IPS-NIHi7 (cell line): ENCODE data around the gene VTN.

ENCODE experiments used
- DNase-seq: peaks from one replicate; pipeline ENCODE4 v3.0.0; 2012; ENCODE audit warnings: mixed read lengths; ENCODE audit errors: extremely low spot score

The VTN gene

DNA sequence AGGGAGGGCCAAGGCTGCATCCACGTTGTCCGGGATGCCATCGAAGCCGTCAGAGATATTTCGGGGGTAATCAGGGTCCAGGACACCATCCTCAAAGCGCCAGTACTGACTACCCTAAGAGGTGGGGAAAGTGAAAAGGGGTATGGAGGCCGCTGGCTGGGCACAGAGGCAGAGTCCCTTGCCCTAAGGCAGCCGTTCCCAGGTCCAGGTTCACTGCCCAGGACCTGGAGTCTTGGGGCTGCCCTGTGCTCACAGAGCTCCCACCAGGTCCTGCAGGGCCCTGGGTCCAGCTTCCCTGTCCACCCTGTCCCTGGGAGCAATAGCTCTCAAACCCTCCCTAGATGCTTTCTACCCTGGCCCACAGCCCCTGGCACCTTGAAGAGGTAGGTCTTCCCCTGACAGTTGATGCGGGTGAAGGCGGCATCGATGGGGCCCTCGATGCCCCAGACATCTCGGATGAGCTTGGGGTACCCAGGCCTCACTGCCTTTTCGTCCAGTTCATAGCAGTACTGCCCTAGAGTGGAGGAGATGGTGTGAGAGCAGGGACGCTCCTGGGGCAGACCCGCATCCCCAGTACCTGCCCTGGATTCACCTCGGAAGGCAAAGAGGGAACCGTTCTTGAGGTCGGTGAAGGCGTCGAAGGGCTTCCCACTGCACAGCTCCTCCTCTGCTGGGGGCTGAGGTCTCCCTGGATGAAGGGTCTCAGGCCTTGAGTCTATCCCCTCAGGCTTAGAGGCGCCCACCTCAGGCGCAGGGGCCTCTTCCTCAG lies 1.0 kb downstream of the VTN start:
- no peak for DNase-seq

- DNase-seq: no peak
These were observed 1.7 kb downstream of the VTN start for GRCh38 chr17:28368306-28368831.

- no peak for DNase-seq
These were observed 2.3 kb downstream of the VTN start for GRCh38 chr17:28367641-28368305.

- DNase-seq: no peak
These were observed 3.5 kb downstream of the VTN start for GRCh38 chr17:28366605-28367004.

DNA sequence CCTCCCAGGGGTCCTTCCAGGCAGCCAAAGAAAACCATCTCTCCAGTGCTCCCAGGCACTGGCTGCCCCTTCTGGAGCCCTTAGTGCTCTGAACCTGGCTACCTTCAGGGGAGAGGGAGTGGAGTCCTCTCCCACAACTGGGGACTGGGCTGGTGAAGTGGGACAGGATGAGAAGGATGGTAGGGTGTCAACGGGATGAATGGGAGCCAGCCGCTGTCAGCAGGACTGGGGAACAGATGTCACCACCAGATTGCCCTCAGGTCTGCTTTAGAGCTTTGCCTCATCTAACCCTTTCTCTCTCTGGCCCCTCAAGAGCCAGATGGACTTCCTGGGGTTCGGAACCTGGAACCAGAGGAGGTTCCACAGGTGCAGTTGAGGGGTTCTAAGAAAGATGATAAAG lies 4.6 kb downstream of the VTN start:
- DNase-seq: no peak

GRCh38 chr17:28364665-28365363 lies 5.3 kb downstream of the VTN start, which contains the start of gene SEBOX:
Gene SEBOX (minus strand): TSS chr17:28365199. CDS start chr17:28365151, 48 bp downstream.
- DNase-seq: no peak

DNA sequence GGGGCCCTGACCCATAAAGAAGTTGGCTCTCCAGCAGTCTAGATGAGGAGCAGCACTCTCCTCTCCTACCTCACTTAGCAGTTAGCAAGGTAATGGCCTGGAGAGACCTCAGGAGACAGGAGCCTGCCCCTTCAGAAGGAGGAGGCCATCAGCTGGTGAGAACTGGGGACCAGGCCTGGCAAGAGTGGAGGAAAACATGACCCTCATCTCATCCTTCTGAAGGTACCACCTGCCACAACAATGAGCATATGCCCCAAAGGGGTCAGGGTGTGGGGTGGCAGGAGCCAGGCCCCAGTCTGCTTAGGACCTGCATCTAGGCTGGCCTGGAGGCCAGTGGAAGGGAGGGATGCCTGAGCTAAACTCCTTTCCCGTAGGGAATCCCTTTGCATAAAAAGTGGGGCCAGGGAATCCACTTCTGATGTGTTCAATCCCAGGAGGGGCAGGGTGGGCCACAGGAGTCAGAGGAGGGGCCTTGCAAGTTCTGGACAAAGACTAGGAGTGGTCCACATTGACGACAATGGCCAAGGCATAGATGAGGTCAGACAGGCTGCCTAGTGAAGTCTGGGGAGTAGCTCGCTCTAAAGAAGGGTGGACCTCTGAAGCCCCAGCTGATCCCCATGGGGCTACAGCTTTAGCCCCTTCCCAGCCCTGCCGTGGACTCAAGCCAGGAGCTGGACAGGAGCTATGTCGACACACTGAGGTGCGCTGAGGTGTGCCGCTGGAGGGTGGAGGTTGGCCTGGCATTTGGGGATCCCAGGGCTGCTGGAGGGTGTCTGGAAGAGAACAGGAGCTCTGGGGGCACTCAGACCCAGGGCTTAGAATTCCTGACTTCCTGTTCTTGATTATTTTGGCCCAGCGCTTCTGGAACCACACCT lies 6.1 kb downstream of the VTN start:
- no peak for DNase-seq

DNA sequence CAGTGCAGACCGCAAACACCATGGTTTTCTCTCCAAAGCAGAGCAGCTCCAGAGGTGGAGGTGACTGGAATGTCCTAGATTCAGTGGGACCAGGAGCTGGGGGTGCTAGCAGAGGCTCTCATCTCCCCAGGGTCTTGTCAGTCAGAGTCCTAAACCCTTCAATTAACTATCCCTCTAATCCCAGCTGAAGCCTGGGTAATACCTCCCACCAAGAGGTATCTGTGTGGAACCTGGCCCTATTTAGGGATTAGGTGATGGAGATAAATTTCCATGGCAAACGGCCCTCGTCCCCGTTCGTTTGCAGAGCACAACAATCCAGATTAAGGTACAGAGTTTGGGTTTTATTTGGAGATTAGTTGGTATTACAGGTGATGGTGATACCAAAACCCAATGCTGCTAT lies 6.9 kb downstream of the VTN start:
- no peak for DNase-seq

GRCh38 chr17:28357901-28358197 lies 12.3 kb downstream of the VTN start:
- DNase-seq: no peak

- DNase-seq: peak; percentile 96
These were observed 12.8 kb downstream of the VTN start, which contains the start of gene POLDIP2 for GRCh38 chr17:28357061-28357900. Gene POLDIP2 (minus strand): TSS chr17:28357527. CDS start chr17:28357448, 79 bp downstream.

DNA sequence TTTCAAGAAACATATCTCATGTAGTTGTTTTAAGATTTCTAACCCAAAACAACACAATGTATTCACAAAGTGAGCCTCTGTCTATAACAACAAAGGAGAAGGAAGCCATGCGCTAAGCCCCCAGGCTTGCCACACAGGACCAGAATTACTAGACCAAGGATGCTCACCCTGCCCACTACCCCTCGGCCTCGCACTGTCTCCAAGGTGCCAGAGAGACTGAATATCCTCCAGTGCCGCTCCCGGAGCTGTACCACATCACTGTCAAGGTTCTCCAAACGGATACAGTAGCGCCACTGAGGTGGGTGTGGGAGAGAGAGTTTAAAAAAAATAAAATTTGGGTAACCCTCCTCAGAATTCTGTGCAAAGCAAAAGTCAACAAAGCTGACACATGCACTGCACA lies 19.8 kb downstream of the VTN start:
- DNase-seq: no peak

DNA sequence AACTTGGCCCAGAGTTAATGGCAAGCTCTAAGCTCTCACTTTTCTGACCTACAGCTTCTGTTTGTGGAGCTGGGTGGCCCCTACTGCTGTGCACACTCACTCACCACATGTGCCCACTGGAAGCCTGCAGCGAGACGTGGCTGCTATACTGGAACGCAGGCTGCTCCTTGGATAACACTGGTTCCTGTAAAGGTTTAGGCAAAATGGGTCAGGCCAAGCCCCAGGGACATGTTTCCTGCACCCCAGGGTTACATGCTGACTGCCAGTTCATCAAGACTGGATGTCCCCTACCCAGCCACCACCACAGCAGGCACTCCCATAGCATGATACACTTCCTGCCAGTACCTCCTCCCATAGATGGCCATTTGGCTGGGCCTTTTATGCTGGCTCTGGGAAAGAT lies 21.1 kb downstream of the VTN start:
- no peak for DNase-seq

DNA sequence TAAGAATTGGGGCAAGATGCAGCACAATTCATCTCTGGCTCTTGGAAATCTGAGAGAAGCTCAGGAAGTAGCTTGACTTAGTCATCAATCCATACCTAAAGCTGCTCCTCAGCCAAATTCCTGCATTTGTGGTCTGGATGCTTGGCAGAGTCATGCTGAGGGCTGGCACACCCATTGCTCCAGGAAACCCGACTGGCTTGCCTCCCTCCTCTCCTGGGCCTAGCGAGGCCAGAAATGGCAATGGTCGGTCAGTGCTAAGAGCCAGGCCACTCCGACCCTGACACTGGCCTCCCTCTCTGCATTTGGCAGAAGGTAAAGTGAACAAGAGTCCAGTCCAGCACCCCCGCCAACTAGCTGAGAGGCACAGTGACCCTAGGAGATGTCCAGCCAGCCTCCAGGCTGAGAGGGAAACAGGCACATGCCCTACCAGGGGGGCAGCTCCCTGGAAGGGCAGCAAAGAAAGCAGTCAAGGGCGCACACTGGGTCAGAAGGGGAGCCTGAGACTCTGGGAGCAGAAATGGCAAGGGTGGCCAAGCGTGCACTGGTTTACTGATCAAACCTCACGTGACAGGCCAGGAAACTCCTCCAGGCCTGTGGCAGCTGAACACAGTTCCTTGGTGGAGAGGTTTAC lies 22.7 kb downstream of the VTN start:
- no peak for DNase-seq

GRCh38 chr17:28346746-28347246 lies 23.3 kb downstream of the VTN start:
- peak; percentile 23 for DNase-seq

- no peak for DNase-seq
These were observed 23.9 kb downstream of the VTN start for GRCh38 chr17:28346199-28346580.

- no peak for DNase-seq
These were observed 24.5 kb downstream of the VTN start for GRCh38 chr17:28345419-28346198.

DNA sequence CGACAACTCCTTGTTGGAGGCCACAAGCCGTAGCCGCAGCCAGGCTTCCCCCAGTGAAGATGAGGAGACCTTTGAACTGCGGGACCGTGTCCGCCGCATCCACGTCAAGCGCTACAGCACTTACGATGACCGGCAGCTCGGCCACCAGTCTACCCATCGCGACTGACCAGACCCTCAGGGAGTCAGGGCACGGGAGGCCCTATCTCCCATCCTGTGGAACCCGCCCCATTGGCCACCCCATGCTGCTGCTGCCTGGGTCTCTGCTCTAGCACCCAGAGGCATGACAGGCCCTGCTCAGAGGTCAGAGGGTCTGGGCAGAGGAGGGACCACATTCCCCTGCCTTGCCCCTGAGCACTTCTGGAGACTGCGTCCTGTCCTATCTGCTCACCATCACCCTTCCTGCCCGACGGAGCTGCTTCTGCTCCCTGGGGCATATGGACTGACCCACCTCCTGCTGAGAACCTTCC lies 25.6 kb downstream of the VTN start:
- DNase-seq: no peak

GRCh38 chr17:28344011-28344410 lies 26.1 kb downstream of the VTN start:
- DNase-seq: no peak

GRCh38 chr17:28343491-28343932 lies 26.6 kb downstream of the VTN start:
- no peak for DNase-seq
